CD14-positive monocyte (primary cell): ENCODE data around the gene PPP6R3. TPM values are rescaled to one million over a fixed set of nuclear protein-coding genes. Genes with fewer than 3 reads are reported as not detected.

ENCODE experiments used
- DNase-seq, 3 donors: peaks; one replicate each; pipeline ENCODE4 v3.0.0-alpha.2; 2011 to 2022
- H2AFZ ChIP-seq: 2 replicates; pipeline ENCODE4 v1.6.0; 2012; ENCODE audit warnings: mild to moderate bottlenecking, low read depth, low read length, inconsistent platforms; ENCODE audit not compliant: insufficient read depth, poor library complexity, severe bottlenecking
- H3K27ac ChIP-seq, 2 donors: 1 replicate in 1 of 2; 2 replicates in 1 of 2; pipeline ENCODE4 v1.5.1; 2012 to 2013; ENCODE audit warnings: low read length in 2 of 2, control low read depth in 1 of 2, inconsistent platforms in 1 of 2, low read depth in 1 of 2, mild to moderate bottlenecking in 1 of 2
- H3K27me3 ChIP-seq, 2 donors: one replicate each; pipeline versions ENCODE4 v1.6.0 to v1.6.1; 2011 to 2013; ENCODE audit warnings: low read length in 2 of 2; ENCODE audit not compliant: control insufficient read depth in 2 of 2, insufficient read depth in 2 of 2
- H3K36me3 ChIP-seq, 2 donors: replicated peaks in 1 of 2; 1 replicate in 1 of 2; 2 replicates in 1 of 2; pipeline versions ENCODE4 v1.5.1 to v1.6.1; 2012 to 2013; ENCODE audit warnings: low read length in 2 of 2, control low read depth in 1 of 2, inconsistent platforms in 1 of 2, mild to moderate bottlenecking in 1 of 2; ENCODE audit not compliant: insufficient read depth in 2 of 2, control insufficient read depth in 1 of 2
- H3K4me1 ChIP-seq, 2 donors: 1 replicate in 1 of 2; 2 replicates in 1 of 2; pipeline versions ENCODE4 v1.5.1 to v1.6.1; 2012 to 2013; ENCODE audit warnings: low read length in 2 of 2, control low read depth in 1 of 2, inconsistent platforms in 1 of 2, mild to moderate bottlenecking in 1 of 2, moderate library complexity in 1 of 2; ENCODE audit not compliant: insufficient read depth in 2 of 2, control insufficient read depth in 1 of 2
- H3K4me2 ChIP-seq: replicated peaks from 2 replicates; pipeline ENCODE3; 2012; ENCODE audit warnings: low read length, moderate library complexity, mild to moderate bottlenecking; ENCODE audit not compliant: poor library complexity, severe bottlenecking; ENCODE audit errors: extremely low read depth
- H3K4me3 ChIP-seq, 3 experiments: fragments of 200-600 bp in 1 of 3; sonication (generic) in 1 of 3; replicated peaks in 1 of 3; 1 replicate in 2 of 3; 2 replicates in 1 of 3; pipeline ENCODE4 v1.5.1; 2011 to 2013; ENCODE audit warnings: low read length in 3 of 3, mild to moderate bottlenecking in 3 of 3, control low read depth in 2 of 3, low read depth in 2 of 3, inconsistent platforms in 1 of 3, moderate library complexity in 1 of 3
- H3K79me2 ChIP-seq: 2 replicates; pipeline ENCODE4 v1.6.0; 2012; ENCODE audit warnings: mild to moderate bottlenecking, control low read depth, inconsistent platforms, low read length, moderate library complexity; ENCODE audit not compliant: insufficient read depth
- H3K9ac ChIP-seq: 2 replicates; pipeline ENCODE4 v1.6.0; 2017; ENCODE audit warnings: low read length, mild to moderate bottlenecking; ENCODE audit not compliant: insufficient read depth, poor library complexity, severe bottlenecking
- H3K9me3 ChIP-seq, 2 donors: replicated peaks in 1 of 2; 1 replicate in 1 of 2; 2 replicates in 1 of 2; pipeline versions ENCODE4 v1.5.1 to v1.6.1; 2012 to 2013; ENCODE audit warnings: low read length in 2 of 2, control low read depth in 1 of 2; ENCODE audit not compliant: control insufficient read depth in 1 of 2, insufficient read depth in 1 of 2
- H4K20me1 ChIP-seq: 2 replicates; pipeline ENCODE4 v1.6.0; 2012; ENCODE audit warnings: mild to moderate bottlenecking, low read length, control low read depth, moderate library complexity; ENCODE audit not compliant: insufficient read depth
- H3K27ac Mint-ChIP-seq, 7 donors: one replicate each; pipeline ENCODE4 v1.8.0; 2020; ENCODE audit warnings: mild to moderate bottlenecking in 7 of 7, mixed read lengths in 7 of 7, moderate library complexity in 6 of 7, inconsistent platforms in 2 of 7
- H3K27me3 Mint-ChIP-seq, 3 donors: one replicate each; pipeline ENCODE4 v1.8.0; 2021 to 2022; ENCODE audit warnings: low read depth in 3 of 3, mild to moderate bottlenecking in 3 of 3, mixed read lengths in 3 of 3, moderate library complexity in 3 of 3, inconsistent platforms in 1 of 3
- H3K36me3 Mint-ChIP-seq, 2 donors: one replicate each; pipeline ENCODE4 v1.8.0; 2020; ENCODE audit warnings: mixed read lengths in 2 of 2, inconsistent platforms in 1 of 2, mild to moderate bottlenecking in 1 of 2
- H3K4me1 Mint-ChIP-seq: one replicate; pipeline ENCODE4 v1.8.0; 2020; ENCODE audit warnings: mild to moderate bottlenecking, mixed read lengths
- H3K4me3 Mint-ChIP-seq, 2 donors: one replicate each; pipeline ENCODE4 v1.8.0; 2020; ENCODE audit warnings: mild to moderate bottlenecking in 2 of 2, mixed read lengths in 2 of 2, moderate library complexity in 1 of 2
- H3K9me3 Mint-ChIP-seq, 7 donors: one replicate each; pipeline ENCODE4 v1.8.0; 2020 to 2022; ENCODE audit warnings: mixed read lengths in 7 of 7, mild to moderate bottlenecking in 6 of 7, moderate library complexity in 6 of 7, inconsistent platforms in 2 of 7
- WGBS: methylation state at CpG from one replicate; pipeline ENCODE4 v1.1.5; 2013; ENCODE audit warnings: missing lambda C conversion rate; ENCODE audit not compliant: insufficient coverage; 5-methylcytosine and 5-hydroxymethylcytosine counted together
- intact Hi-C, 2 donors: fragments of 100-400 bp; cut with micrococcal nuclease; formaldehyde crosslinking; loops; one replicate each; pipeline versions ENCODE4 v1.15.0 to v1.15.1; 2023
- polyA plus RNA-seq, 3 donors: library from polyadenylated mRNA; depleted of rRNA in 1 of 3; unstranded in 2 of 3; stranded (reverse) in 1 of 3; fragments of 300-500 nt in 2 of 3; fragments of >200 nt in 1 of 3; fragmentation: Illumina TruSeq in 2 of 3; gene quantifications; 1 replicate in 2 of 3; 2 replicates in 1 of 3; pipeline ENCODE4 v1.2.3, GENCODE V29; 2012 to 2021
- TF ChIP-seq, protein P1 (sequence below): fragments of 200-600 bp; IDR thresholded peaks from one replicate; pipeline ENCODE4 v1.8.0; 2022; ENCODE audit warnings: antibody characterized with exemption, mild to moderate bottlenecking

PPP6R3 gene
- polyA plus RNA-seq, 3 donors: 22.9 to 39.4 (median 38.1) TPM

DNA sequence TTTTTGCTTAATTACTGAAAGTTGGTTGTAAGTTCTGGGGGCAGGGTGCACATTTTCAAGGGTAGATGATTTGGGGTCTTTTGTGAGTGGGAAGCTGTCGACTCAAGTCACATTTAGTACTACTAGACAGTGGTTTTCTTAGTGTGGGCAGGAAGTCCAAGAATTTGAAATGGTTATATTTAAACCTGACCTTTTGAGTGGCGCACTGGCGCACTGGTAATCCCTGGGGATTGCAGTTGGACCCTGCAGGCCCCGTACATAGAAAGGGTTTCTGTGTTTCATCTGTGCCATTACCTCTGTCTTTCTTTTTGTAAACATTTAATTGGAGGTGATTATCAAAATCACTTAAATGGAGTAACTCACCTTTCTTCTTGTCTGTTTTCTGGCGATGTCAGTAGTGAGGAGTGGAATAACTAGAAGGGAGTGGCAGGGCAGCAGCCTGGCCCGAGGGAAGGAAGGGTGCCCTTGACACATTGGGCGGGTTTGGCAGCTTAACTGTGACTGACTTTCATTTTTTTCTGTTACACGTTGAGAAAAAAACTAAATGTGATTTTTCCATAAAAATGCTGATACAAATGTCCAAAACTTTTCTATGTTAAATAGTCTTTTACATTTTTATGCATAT lies 122.0 kb downstream of the PPP6R3 start:
- no peak for DNase-seq
- no peak overlapping the region for H3K27ac Mint-ChIP-seq
- Histone ChIP-seq H4K20me1 (peaks cover 51% of the 10 kb centered on the region), H3K4me2 (no peak overlapping the region), H3K27me3 (no peaks in the 10 kb centered on the region), H3K27ac (no peak overlapping the region), H3K36me3 (peaks cover 89 to 98% of the 10 kb centered on the region in 2 donors), H3K4me1 (no peaks in the 10 kb centered on the region), H3K9ac (no peak overlapping the region), H3K9me3 (no peaks in the 10 kb centered on the region), H2AFZ (no peak overlapping the region), H3K4me3 (no peak overlapping the region), H3K79me2 (peaks cover 3% of the 10 kb centered on the region)
- no peak overlapping the region for H3K4me3 Mint-ChIP-seq
- H3K36me3 Mint-ChIP-seq: peaks cover 82 to 93% of the 10 kb centered on the region in 2 donors
- no peaks in the 10 kb centered on the region for H3K9me3 Mint-ChIP-seq
- 100% methylated on average over 3 of the region's 8 CpGs for WGBS
- TF ChIP-seq, protein P1, sequence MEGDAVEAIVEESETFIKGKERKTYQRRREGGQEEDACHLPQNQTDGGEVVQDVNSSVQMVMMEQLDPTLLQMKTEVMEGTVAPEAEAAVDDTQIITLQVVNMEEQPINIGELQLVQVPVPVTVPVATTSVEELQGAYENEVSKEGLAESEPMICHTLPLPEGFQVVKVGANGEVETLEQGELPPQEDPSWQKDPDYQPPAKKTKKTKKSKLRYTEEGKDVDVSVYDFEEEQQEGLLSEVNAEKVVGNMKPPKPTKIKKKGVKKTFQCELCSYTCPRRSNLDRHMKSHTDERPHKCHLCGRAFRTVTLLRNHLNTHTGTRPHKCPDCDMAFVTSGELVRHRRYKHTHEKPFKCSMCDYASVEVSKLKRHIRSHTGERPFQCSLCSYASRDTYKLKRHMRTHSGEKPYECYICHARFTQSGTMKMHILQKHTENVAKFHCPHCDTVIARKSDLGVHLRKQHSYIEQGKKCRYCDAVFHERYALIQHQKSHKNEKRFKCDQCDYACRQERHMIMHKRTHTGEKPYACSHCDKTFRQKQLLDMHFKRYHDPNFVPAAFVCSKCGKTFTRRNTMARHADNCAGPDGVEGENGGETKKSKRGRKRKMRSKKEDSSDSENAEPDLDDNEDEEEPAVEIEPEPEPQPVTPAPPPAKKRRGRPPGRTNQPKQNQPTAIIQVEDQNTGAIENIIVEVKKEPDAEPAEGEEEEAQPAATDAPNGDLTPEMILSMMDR: no peak
- H3K4me1 Mint-ChIP-seq: no peaks in the 10 kb centered on the region
- intact Hi-C loops: loop anchor here in 1 of 2 donors (10.0 kb wide), 1 partner anchor 212 kb away; no protein-coding TSS in a partner anchor
- H3K27me3 Mint-ChIP-seq: peaks cover 0 to 1% (median 0%) of the 10 kb centered on the region in 3 donors

DNA sequence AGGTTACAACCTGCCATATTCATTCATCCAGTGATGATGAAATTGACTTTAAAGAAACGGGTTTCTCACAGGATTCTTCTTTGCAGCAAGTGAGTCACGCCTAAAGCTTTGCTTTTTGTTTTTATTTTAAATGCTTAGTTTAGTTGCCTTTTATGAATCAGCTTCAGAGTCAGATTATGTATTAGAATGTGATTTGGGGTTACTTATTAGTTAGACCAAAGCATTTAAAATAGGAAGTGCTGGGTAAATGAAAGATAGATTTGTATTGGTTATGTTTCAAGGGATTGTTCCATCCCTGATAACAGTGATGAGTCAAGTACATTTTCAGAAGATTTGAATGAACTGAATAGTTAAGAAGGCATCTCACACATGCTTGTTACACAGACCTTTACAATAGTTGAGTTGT lies 122.5 kb downstream of the PPP6R3 start:
- WGBS: no CpG with 5 or more reads among the region's 2 CpGs
- H3K36me3 Mint-ChIP-seq: peaks cover 82 to 92% of the 10 kb centered on the region in 2 donors
- no peak overlapping the region for H2AFZ ChIP-seq
- no peaks in the 10 kb centered on the region for H3K9me3 ChIP-seq
- TF ChIP-seq, protein P1: no peak
- H3K27me3 ChIP-seq: no peaks in the 10 kb centered on the region
- no peak overlapping the region for H3K4me3 Mint-ChIP-seq
- no peaks in the 10 kb centered on the region for H3K4me1 ChIP-seq
- peaks cover 46% of the 10 kb centered on the region for H4K20me1 ChIP-seq
- H3K36me3 ChIP-seq: peaks cover 89 to 98% of the 10 kb centered on the region in 2 donors
- H3K27ac ChIP-seq: no peak overlapping the region
- DNase-seq: no peak
- H3K9ac ChIP-seq: no peak overlapping the region
- no peak overlapping the region for H3K4me3 ChIP-seq
- H3K27me3 Mint-ChIP-seq: peaks cover 0 to 1% (median 0%) of the 10 kb centered on the region in 3 donors
- H3K4me2 ChIP-seq: no peak overlapping the region
- intact Hi-C loops: loop anchor here in 1 of 2 donors (10.0 kb wide), 1 partner anchor 212 kb away; no protein-coding TSS in a partner anchor
- H3K27ac Mint-ChIP-seq: no peak overlapping the region
- H3K9me3 Mint-ChIP-seq: no peaks in the 10 kb centered on the region
- peaks cover 3% of the 10 kb centered on the region for H3K79me2 ChIP-seq
- H3K4me1 Mint-ChIP-seq: no peaks in the 10 kb centered on the region
